ENCODE measurements around the gene EHD3. TPM values are rescaled to one million over a fixed set of nuclear protein-coding genes. Genes with fewer than 3 reads are reported as not detected.

The EHD3 gene
- total RNA-seq, 1 donor: 16.3 TPM

DNA sequence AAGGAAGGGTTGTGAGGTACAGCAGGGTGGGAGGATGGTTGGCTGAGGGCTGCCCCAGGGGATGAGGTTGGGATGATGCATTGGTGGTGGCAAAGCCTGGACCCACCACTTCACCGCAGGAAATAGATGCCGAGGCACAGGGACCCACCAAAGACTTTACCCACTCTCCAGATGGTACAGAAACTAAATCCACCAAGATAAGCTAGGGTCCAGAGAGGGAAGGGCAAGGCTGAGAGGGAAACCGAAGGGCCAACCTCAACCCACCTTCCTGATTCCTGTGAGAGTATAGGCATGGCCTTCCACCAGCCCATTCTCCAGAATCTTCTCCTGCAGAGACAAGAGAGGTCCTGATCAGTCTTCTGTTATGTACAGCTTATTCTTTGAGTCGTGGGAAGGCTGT is 34.7 kb upstream of the EHD3 start:
- Histone ChIP-seq H3K27me3 (ENCODE audit: insufficient read depth, low read length) (no peaks in the 10 kb centered on the region), H3K79me2 (ENCODE audit: insufficient read depth, low read length) (no peaks in the 10 kb centered on the region), H3K27ac (ENCODE audit: low read depth, low read length) (no peak overlapping the region), H3K4me3 (ENCODE audit: insufficient read depth, low read length) (no peak overlapping the region), H2AFZ (ENCODE audit: low read length) (no peak overlapping the region), H4K20me1 (ENCODE audit: insufficient read depth, low read length) (no peaks in the 10 kb centered on the region), H3K4me1 (ENCODE audit: insufficient read depth, low read length) (no peaks in the 10 kb centered on the region), H3K9me3 (ENCODE audit: low read depth, low read length) (no peaks in the 10 kb centered on the region), H3K4me2 (ENCODE audit: insufficient read depth, low read length) (no peak overlapping the region), H3K36me3 (ENCODE audit: insufficient read depth, low read length) (no peaks in the 10 kb centered on the region)
- no peak for DNase-seq (ENCODE audit: insufficient read length, low spot score, missing footprints)
- TF ChIP-seq, protein P1, sequence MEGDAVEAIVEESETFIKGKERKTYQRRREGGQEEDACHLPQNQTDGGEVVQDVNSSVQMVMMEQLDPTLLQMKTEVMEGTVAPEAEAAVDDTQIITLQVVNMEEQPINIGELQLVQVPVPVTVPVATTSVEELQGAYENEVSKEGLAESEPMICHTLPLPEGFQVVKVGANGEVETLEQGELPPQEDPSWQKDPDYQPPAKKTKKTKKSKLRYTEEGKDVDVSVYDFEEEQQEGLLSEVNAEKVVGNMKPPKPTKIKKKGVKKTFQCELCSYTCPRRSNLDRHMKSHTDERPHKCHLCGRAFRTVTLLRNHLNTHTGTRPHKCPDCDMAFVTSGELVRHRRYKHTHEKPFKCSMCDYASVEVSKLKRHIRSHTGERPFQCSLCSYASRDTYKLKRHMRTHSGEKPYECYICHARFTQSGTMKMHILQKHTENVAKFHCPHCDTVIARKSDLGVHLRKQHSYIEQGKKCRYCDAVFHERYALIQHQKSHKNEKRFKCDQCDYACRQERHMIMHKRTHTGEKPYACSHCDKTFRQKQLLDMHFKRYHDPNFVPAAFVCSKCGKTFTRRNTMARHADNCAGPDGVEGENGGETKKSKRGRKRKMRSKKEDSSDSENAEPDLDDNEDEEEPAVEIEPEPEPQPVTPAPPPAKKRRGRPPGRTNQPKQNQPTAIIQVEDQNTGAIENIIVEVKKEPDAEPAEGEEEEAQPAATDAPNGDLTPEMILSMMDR (IDR thresholded peaks at IDR 0.05; ENCODE audit: extremely low read depth, low read depth, low read length): no peak

DNA sequence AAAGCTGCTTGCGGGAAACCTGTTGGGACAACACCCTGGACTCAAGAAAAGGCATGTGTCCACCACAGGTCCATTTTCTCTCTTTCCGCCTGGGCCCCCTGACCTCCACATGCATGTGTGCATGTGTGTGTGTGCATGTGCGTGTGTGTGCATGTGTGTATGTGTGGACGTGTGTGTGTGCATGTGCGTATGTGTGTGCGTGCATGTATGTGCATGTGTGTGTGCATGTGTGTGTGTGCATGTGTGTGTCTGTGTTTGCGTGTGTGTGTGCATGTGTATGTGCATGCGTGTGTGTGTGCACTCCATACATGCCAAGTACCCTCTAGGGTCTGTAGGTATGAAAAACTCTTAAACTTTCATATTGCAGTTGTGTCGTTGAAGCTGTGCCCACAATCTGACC is 33.0 kb upstream of the EHD3 start:
- TF ChIP-seq, protein P1 (IDR thresholded peaks at IDR 0.05; ENCODE audit: extremely low read depth, low read depth, low read length): no peak
- H4K20me1 ChIP-seq (ENCODE audit: insufficient read depth, low read length): no peaks in the 10 kb centered on the region
- no peaks in the 10 kb centered on the region for H3K4me1 ChIP-seq (ENCODE audit: insufficient read depth, low read length)
- no peak for DNase-seq (ENCODE audit: insufficient read length, low spot score, missing footprints)
- H3K27me3 ChIP-seq (ENCODE audit: insufficient read depth, low read length): no peaks in the 10 kb centered on the region
- no peaks in the 10 kb centered on the region for H3K36me3 ChIP-seq (ENCODE audit: insufficient read depth, low read length)
- no peak overlapping the region for H3K4me2 ChIP-seq (ENCODE audit: insufficient read depth, low read length)
- no peaks in the 10 kb centered on the region for H3K79me2 ChIP-seq (ENCODE audit: insufficient read depth, low read length)
- H2AFZ ChIP-seq (ENCODE audit: low read length): no peak overlapping the region
- H3K27ac ChIP-seq (ENCODE audit: low read depth, low read length): no peak overlapping the region
- no peaks in the 10 kb centered on the region for H3K9me3 ChIP-seq (ENCODE audit: low read depth, low read length)
- no peak overlapping the region for H3K4me3 ChIP-seq (ENCODE audit: insufficient read depth, low read length)

DNA sequence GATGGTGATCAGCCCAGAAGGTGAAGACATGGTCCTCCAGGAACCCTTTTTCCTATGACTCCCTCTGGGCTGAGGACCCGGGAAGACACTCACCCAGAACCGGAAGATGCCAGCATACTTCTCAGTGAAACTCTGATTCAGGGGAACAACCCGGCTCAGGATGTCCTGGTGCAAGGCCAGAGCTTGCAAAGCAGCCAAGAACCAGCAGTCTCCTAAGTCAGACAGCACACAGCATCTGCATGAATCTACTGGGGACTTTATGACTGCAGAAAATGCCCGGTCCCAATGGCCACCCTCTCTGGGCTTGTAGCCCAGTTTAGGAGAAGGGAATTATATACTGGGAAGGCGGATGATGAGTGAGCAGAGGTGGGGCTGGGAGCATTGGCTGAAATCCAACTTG is 31.9 kb upstream of the EHD3 start:
- no peaks in the 10 kb centered on the region for H4K20me1 ChIP-seq (ENCODE audit: insufficient read depth, low read length)
- H3K27me3 ChIP-seq (ENCODE audit: insufficient read depth, low read length): no peaks in the 10 kb centered on the region
- H3K4me1 ChIP-seq (ENCODE audit: insufficient read depth, low read length): no peaks in the 10 kb centered on the region
- H3K4me3 ChIP-seq (ENCODE audit: insufficient read depth, low read length): no peak overlapping the region
- no peaks in the 10 kb centered on the region for H3K79me2 ChIP-seq (ENCODE audit: insufficient read depth, low read length)
- TF ChIP-seq, protein P1 (IDR thresholded peaks at IDR 0.05; ENCODE audit: extremely low read depth, low read depth, low read length): no peak
- no peak overlapping the region for H3K27ac ChIP-seq (ENCODE audit: low read depth, low read length)
- DNase-seq (ENCODE audit: insufficient read length, low spot score, missing footprints): no peak
- no peaks in the 10 kb centered on the region for H3K9me3 ChIP-seq (ENCODE audit: low read depth, low read length)
- H3K36me3 ChIP-seq (ENCODE audit: insufficient read depth, low read length): no peaks in the 10 kb centered on the region
- H3K4me2 ChIP-seq (ENCODE audit: insufficient read depth, low read length): no peak overlapping the region
- no peak overlapping the region for H2AFZ ChIP-seq (ENCODE audit: low read length)

DNA sequence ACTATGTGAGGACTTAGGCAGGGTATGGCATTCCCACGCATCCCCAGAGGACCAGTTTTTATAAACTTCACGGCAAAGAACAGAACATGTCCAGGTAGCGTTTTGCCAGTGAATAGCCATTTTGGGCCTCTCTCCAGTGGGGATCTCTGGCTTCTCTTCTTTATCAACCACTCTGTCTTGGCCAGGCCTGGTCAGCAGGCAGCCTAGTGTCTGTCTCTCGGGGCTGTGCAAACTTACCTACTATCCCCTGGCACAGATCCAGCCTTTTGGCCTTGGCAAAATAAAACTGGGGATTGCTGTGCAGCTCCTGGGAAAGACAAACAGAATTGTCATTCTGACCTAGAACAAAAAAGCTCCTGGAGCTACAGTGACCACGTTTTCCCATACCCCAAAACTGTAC is 31.1 kb upstream of the EHD3 start:
- Histone ChIP-seq H3K4me1 (ENCODE audit: insufficient read depth, low read length) (no peaks in the 10 kb centered on the region), H3K79me2 (ENCODE audit: insufficient read depth, low read length) (no peaks in the 10 kb centered on the region), H4K20me1 (ENCODE audit: insufficient read depth, low read length) (no peaks in the 10 kb centered on the region), H3K4me2 (ENCODE audit: insufficient read depth, low read length) (no peak overlapping the region), H3K27me3 (ENCODE audit: insufficient read depth, low read length) (no peaks in the 10 kb centered on the region), H3K4me3 (ENCODE audit: insufficient read depth, low read length) (no peak overlapping the region), H3K27ac (ENCODE audit: low read depth, low read length) (no peak overlapping the region), H3K9me3 (ENCODE audit: low read depth, low read length) (no peaks in the 10 kb centered on the region), H2AFZ (ENCODE audit: low read length) (no peak overlapping the region), H3K36me3 (ENCODE audit: insufficient read depth, low read length) (no peaks in the 10 kb centered on the region)
- no peak for DNase-seq (ENCODE audit: insufficient read length, low spot score, missing footprints)
- TF ChIP-seq, protein P1 (IDR thresholded peaks at IDR 0.05; ENCODE audit: extremely low read depth, low read depth, low read length): no peak
